Measurements from ENCODE around the gene SLC2A3. TPM values are rescaled to one million over a fixed set of nuclear protein-coding genes. Genes with fewer than 3 reads are reported as not detected.
"Not testable (repeated sequence)": the region's sequence is repeated elsewhere in the genome, so short reads cannot be mapped to it uniquely, and the experiment has no call there.

SLC2A3 gene
- total and polyA plus RNA-seq, 2 experiments from 2014 or later = 65.3 to 76.3 TPM

DNA sequence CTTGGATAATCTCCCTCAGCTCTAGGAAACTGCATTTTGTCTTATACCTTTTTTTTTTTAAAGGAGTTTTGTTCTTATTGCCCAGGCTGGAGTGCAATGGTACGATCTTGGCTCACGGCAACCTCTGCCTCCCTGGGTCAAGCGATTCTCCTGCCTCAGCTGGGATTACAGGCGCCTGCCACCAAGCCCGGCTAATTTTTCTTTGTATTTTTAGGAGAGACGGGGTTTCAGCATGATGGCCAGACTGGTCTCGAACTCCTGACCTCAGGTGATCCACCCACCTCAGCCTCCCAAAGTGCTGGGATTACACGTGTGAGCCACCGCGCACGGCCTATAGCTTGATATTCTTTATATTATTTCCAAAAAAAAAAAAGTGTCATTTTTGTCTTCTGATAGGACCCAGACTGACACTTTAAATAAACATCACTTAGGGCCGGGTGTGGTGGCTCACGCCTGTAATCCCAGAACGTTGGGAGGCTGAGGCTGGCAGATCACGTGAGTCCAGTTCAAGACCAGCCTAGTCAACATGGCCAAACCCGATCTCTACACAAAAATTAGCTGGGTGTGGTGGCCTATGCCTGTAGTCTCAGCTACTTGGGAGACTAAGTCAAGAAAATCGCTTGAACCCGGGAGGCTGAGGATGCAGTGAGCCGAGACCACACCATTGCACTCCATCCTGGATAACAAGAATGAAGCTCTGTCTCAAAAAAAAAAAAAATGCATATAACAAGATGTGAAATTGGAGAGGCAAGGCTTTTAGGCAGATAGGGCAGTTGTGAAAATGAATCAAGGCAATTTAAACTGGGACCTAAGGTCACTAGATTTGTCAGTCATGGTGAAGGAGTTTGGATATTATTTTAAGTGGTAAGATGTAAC lies 18.4 kb downstream of the SLC2A3 start:
- Histone ChIP-seq H3K9me3 (ENCODE audit: low read depth) (no peaks in the 10 kb centered on the region), H3K4me3 (no peak overlapping the region)
- TF ChIP-seq EZH2phosphoT487 (IDR thresholded peaks at IDR 0.05; ENCODE audit: low read depth, severe bottlenecking, unreplicated experiment) (no peak), EZH2 (IDR thresholded peaks at IDR 0.05; ENCODE audit: borderline replicate concordance) (no peak)
- TF ChIP-seq, protein P1, sequence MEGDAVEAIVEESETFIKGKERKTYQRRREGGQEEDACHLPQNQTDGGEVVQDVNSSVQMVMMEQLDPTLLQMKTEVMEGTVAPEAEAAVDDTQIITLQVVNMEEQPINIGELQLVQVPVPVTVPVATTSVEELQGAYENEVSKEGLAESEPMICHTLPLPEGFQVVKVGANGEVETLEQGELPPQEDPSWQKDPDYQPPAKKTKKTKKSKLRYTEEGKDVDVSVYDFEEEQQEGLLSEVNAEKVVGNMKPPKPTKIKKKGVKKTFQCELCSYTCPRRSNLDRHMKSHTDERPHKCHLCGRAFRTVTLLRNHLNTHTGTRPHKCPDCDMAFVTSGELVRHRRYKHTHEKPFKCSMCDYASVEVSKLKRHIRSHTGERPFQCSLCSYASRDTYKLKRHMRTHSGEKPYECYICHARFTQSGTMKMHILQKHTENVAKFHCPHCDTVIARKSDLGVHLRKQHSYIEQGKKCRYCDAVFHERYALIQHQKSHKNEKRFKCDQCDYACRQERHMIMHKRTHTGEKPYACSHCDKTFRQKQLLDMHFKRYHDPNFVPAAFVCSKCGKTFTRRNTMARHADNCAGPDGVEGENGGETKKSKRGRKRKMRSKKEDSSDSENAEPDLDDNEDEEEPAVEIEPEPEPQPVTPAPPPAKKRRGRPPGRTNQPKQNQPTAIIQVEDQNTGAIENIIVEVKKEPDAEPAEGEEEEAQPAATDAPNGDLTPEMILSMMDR (IDR thresholded peaks at IDR 0.05; ENCODE audit: poor library complexity) = no peak

GRCh38 chr12:7916936-7917335 lies 19.1 kb downstream of the SLC2A3 start:
- no peak for TF ChIP-seq EZH2phosphoT487 (IDR thresholded peaks at IDR 0.05; ENCODE audit: low read depth, severe bottlenecking, unreplicated experiment)
- TF ChIP-seq EZH2 (IDR thresholded peaks at IDR 0.05; ENCODE audit: borderline replicate concordance) = no peak
- TF ChIP-seq, protein P1 (IDR thresholded peaks at IDR 0.05; ENCODE audit: poor library complexity) = no peak
- Histone ChIP-seq H4K20me1 (ENCODE audit: insufficient read depth, poor library complexity, severe bottlenecking) (no peaks in the 10 kb centered on the region), H3K79me2 (no peaks in the 10 kb centered on the region), H3K27ac (no peak overlapping the region), H3K9me2 (replicated peaks; ENCODE audit: insufficient read depth) (no peaks in the 10 kb centered on the region), H3K4me2 (no peak overlapping the region), H3K36me3 (replicated peaks; ENCODE audit: insufficient read depth, low read depth) (no peaks in the 10 kb centered on the region), H3K27me3 (no peaks in the 10 kb centered on the region), H3K4me3 (no peak overlapping the region), H3K4me1 (ENCODE audit: insufficient read depth) (no peaks in the 10 kb centered on the region), H3K9me3 (ENCODE audit: low read depth) (no peaks in the 10 kb centered on the region), H2AFZ (no peak overlapping the region)
- 55% methylated on average over 1 of the region's 1 CpG for WGBS (ENCODE audit: low lambda C conversion rate, missing lambda C conversion rate)
- DNase-seq (ENCODE audit: low spot score) = no peak

More for the DNA sequence above, 18.4 kb downstream of the SLC2A3 start:
- no peaks in the 10 kb centered on the region for H3K36me3 ChIP-seq (replicated peaks; ENCODE audit: insufficient read depth, low read depth)
- no peak overlapping the region for H3K27ac ChIP-seq
- H2AFZ ChIP-seq = no peak overlapping the region
- H3K9me2 ChIP-seq (replicated peaks; ENCODE audit: insufficient read depth) = no peaks in the 10 kb centered on the region
- H4K20me1 ChIP-seq (ENCODE audit: insufficient read depth, poor library complexity, severe bottlenecking) = no peaks in the 10 kb centered on the region
- 88% methylated on average over 19 of the region's 19 CpGs for WGBS (ENCODE audit: low lambda C conversion rate, missing lambda C conversion rate)
- DNase-seq (ENCODE audit: low spot score) = no peak
- no peaks in the 10 kb centered on the region for H3K27me3 ChIP-seq
- H3K4me2 ChIP-seq = no peak overlapping the region
- H3K79me2 ChIP-seq = no peaks in the 10 kb centered on the region
- H3K4me1 ChIP-seq (ENCODE audit: insufficient read depth) = no peaks in the 10 kb centered on the region

GRCh38 chr12:7915661-7916403 lies 20.2 kb downstream of the SLC2A3 start:
- H3K79me2 ChIP-seq = no peaks in the 10 kb centered on the region
- no peaks in the 10 kb centered on the region for H3K4me1 ChIP-seq (ENCODE audit: insufficient read depth)
- WGBS (ENCODE audit: low lambda C conversion rate, missing lambda C conversion rate) = 85% methylated on average over 36 of the region's 38 CpGs
- H3K27ac ChIP-seq = no peak overlapping the region
- no peaks in the 10 kb centered on the region for H3K9me2 ChIP-seq (replicated peaks; ENCODE audit: insufficient read depth)
- no peaks in the 10 kb centered on the region for H3K36me3 ChIP-seq (replicated peaks; ENCODE audit: insufficient read depth, low read depth)
- H3K27me3 ChIP-seq = no peaks in the 10 kb centered on the region
- H2AFZ ChIP-seq = no peak overlapping the region
- no peak for DNase-seq (ENCODE audit: low spot score)
- no peaks in the 10 kb centered on the region for H3K9me3 ChIP-seq (ENCODE audit: low read depth)
- H3K4me3 ChIP-seq = no peak overlapping the region
- H4K20me1 ChIP-seq (ENCODE audit: insufficient read depth, poor library complexity, severe bottlenecking) = no peaks in the 10 kb centered on the region
- no peak for TF ChIP-seq EZH2phosphoT487 (IDR thresholded peaks at IDR 0.05; ENCODE audit: low read depth, severe bottlenecking, unreplicated experiment)
- TF ChIP-seq EZH2 (IDR thresholded peaks at IDR 0.05; ENCODE audit: borderline replicate concordance) = no peak
- TF ChIP-seq, protein P1 (IDR thresholded peaks at IDR 0.05; ENCODE audit: poor library complexity) = no peak
- no peak overlapping the region for H3K4me2 ChIP-seq

GRCh38 chr12:7910106-7910505 lies 25.9 kb downstream of the SLC2A3 start:
- H3K9me2 ChIP-seq (replicated peaks; ENCODE audit: insufficient read depth); H3K9me3 ChIP-seq (ENCODE audit: low read depth); DNase-seq (ENCODE audit: low spot score); H3K36me3 ChIP-seq (replicated peaks; ENCODE audit: insufficient read depth, low read depth); H3K27ac ChIP-seq; H3K4me2 ChIP-seq; H4K20me1 ChIP-seq (ENCODE audit: insufficient read depth, poor library complexity, severe bottlenecking); H3K79me2 ChIP-seq; H3K4me3 ChIP-seq; H3K4me1 ChIP-seq (ENCODE audit: insufficient read depth); H3K27me3 ChIP-seq; H2AFZ ChIP-seq: not testable (repeated sequence)
- 79% methylated on average over 7 of the region's 7 CpGs for WGBS (ENCODE audit: low lambda C conversion rate, missing lambda C conversion rate)
